GM21717 (cell line): ENCODE results near the gene CAPN10.

Experiments
- ATAC-seq: cut with Tn5 transposase; IDR thresholded peaks from one replicate; pipeline ENCODE4 v1.9.1; 2021; ENCODE audit warnings: mild to moderate bottlenecking, moderate library complexity; ENCODE audit not compliant: unreplicated experiment

The CAPN10 gene

DNA sequence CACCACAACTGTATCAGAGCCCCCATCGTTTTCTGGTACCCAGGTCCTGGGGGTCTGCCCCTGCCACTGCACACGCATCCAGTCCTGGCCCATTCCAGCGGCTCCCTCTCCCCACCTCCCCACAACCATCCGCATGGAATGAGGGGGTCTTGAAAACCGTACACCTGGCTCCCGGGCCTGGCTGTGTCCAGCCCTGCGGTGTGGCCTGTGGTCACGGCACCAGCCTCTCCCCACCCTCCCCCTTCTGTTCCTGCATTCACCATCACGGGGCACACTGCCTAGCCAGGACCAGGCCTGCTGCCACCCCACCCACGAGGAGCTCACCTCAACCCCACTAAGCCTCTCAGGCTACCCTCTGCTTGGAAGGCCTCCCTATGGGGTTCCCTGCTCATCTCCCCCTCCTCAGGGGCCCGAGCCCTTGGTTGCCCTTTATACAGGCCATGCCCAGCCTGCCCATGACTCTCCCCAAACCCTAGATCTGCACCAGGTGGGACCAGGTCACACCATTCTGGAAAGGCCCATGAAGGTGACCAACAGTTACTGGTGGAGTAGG lies 50.1 kb downstream of the CAPN10 start:
- ATAC-seq, result no peak

DNA sequence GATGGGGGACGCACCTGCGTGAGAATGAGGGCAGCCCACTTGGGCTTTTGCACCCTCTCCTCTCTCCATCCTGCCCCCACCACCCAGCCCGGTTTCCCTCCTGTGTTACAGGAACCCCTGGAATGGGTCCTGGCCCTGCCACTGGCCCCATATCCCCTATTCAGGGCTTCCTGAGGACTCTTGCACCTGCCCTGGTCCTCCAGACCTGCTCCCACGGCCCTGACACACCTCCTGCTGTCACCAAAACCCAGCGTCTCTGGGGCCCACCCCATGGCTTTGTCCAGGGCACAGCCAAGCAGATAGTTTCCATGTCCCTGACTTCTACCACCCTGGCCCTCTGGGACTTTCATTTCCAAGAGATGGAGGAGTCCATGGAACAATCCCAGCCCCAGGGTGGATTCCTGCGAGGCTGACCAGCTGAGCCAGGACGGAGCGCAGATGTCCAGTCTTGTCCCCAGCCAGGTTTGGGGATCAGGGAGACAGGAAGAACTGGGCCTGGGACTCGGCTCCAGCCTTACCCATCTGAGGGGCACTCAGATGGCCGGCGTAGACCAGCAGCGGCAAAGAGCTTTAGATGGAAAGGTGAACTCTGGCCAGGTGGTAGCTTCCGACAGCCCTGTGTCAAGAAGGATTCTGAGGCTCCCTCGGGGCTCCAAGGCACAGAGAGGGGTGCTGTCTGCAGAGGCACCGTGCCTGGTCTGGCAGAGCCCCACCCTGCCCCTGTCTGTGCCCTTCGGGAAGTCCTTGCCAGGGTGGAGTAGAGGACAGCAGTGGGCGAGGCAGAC lies 50.8 kb downstream of the CAPN10 start:
- no peak for ATAC-seq

DNA sequence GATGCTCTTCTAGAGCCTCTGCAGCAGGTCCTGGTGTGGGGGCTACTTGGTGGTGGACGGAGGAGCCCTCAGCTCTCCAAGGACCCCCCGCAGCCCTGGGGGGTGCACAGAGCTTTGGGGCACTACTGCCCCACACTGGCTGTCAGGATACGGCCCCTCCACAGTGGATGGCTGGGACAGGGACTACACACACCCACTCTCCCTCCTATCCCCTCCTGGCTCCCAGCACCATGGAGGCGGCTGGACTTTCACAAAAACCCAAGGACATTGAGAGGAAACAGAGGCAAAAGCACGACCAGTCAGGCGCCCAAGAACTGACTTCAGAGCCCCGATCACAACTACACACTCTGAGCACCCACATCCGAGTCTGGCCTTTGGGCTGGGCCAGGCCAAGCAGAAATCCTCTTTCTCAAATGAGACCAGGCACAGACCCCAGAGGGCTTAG lies 51.4 kb downstream of the CAPN10 start:
- no peak for ATAC-seq

DNA sequence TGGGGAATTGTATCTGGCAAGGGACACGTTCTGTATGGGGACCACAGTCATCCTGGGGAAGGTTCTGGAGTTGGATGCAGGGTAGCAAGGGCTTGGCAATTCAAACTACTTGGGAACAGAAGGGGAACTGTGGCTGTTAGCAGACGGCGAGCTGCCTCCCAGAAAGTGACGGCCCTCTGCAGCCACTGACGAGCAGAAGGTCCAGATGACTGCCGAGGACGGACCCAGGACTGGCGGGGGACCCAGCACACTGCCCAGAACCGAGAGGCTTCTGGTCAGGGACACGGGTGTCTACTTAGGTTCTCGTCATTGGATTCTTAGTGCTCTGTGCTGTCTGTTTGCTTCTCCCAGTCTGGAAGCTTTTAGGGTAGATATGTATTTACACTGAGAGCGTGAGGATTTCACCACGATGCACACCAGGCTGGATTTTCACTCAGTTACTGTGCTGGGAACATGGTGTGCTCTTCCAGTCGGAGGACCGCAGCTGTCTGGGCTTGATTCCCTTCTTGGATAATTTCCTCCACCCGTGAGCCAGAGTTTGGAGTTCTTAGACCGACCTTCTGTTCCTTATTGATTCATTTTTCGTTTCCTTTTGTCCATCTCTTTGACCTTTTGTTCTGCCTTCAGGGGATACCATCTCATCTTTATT lies 52.1 kb downstream of the CAPN10 start:
- no peak for ATAC-seq

DNA sequence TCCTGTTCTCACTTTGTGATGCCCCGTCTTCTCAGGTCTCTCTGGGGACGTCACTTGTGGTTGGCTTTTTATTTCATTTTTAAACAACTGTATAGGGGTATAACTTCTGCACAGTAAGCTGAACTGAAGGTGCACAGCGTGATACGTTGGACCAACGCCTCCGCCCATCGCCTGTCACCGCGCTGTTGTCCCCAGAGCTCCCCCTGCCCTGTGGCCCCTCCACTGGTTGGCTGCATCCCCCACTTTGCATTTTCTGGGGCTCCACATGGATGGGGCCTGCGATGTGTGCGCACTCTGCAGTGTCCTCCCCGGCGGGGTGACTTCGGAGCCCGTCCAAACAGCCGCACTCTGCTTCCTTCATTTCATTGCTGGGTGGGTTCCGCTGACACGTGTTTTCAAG lies 53.0 kb downstream of the CAPN10 start:
- ATAC-seq, result no peak

DNA sequence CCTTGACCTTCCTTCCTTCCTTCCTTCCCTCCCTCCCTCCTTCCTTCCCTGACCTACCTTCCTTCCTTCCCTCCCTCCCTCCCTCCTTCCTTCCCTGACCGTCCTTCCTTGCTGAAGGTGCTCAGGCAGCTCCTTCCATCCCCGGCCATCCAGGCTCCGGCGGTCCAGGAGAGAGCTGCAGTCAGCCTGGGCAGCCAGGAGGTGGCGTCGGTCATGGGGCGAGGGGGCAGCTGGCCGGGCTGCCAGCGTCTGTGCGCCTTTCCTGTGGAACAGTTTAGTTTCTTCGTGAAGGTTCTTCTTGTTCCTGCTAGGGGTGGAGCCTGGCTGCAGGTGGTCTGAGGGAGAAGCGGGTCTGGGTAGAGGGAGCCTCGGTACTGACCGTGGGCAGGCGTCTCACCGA lies 54.4 kb downstream of the CAPN10 start:
- no peak for ATAC-seq

DNA sequence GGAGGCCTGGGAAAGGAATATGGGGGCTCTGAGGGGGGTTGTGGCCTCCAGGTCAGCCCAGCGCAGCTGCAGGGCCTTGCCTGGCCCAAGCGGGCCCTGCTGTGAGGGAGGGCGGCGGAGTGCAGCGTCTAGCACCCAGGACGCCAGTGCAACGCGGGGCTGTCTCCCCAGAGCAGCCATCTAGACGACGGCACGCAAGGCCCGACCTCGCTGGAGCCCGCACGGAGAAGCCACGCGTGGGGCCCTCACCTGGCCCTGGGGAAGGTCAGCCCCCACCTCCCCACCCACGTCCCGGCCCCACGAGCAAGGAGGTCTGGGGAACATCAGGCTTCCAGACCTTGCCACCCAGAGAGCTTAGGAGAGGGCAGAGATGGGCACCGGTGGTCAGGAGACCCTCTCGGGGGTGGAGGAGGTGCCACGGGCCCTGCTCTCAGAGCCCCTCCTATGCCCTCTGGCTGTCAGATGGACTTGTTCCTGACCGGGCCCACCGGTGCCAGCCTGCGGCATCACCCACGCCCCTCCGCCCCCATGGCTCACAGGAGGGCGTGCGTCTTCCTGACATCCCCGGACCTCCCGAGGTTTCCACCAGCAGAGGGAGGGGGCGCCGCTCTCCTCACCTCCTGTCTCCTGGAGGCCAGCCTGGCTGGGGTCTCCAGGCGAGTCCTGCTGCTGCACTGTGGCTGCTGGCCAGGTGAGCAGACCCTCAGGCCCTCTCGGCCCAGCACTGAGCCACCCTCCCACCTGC lies 55.7 kb downstream of the CAPN10 start:
- no peak for ATAC-seq

DNA sequence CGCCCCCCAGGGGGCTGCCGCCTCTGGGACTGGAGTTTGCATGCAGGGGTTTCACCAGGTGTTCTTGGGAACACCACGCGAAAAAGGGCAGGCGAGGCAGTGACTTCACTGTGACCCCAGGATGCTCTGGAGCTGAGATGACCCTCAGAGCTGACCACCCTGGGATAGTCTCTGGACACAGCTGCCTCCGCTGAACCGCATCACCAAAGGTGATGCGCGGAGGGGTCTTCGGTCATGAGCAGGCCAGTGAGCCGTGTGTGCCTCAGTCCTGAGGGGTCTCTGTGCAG lies 56.2 kb downstream of the CAPN10 start:
- ATAC-seq, result no peak

DNA sequence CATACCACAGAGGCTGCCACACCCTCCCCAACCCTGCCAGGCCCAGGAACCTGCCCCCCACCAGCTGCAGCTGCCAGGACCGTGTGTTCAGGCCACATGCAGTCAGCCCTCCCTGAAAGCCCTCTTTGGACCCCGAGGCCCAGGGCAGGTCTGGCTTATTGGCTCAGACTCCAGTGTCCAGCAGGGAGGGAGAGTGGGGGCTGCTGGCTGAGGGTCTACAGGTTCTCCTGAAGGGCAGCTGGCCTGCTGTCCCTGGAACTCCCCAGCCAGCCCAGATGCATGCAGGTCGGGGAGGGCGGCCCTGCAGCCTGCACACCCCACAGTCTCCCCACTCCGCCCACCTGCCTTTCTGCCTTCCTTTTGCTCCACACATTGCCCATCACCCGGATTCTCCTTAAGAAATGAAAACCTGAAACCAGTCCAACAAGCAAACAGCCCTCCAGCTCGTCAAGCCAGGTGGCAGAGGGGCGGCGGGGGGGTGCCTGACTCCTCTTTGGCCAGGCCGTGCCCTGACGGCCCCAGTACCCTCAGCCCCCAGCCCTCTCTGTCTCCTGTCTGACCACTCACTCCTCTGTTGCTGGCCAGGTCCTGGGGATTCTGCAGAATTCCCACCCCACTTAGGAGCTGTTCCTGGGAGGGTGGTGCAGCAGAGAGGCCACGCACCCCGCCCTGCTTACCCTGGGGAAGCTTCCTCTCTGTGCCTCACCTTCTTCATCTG lies 56.7 kb downstream of the CAPN10 start:
- ATAC-seq, result no peak

DNA sequence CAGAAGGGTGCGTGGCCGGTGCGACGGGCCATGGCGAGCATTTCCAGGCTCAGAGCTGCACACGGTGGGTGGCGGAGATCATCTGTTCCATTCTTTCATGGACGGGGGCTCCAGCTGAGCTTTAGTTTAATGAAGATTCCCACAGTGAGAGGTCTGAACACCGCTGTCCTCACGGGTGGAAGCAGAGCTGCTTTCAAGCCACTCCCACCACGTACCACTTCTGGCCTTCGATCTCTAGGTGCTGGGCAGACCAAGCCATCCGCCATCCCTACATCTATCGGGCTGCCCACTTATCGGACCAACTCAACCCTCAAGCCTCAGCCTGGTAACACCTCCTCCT lies 57.2 kb downstream of the CAPN10 start:
- ATAC-seq, result no peak

DNA sequence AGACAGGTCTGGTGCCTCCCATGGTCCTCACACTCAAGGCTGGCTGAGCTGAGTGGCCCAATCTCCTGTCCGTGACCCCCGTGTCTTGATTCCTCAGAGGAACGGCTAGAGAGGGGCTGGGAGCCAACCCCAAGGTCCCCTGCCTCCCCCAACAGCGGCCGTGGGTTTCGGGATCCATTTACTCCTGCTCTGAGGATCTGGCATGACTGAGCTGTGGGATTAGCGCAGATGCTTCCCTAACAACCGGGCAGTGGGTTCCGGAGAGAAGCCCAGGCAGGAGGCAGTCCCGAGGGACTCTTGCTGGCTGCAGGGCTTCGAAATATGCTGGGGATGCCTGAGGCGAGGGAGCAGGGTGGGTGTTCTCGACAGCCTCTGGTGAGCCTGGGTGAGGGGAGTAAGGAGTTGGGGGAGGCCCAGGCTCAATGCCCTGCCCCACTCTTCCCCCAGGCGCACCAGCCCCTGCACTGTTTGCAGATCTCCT lies 57.7 kb downstream of the CAPN10 start:
- no peak for ATAC-seq

DNA sequence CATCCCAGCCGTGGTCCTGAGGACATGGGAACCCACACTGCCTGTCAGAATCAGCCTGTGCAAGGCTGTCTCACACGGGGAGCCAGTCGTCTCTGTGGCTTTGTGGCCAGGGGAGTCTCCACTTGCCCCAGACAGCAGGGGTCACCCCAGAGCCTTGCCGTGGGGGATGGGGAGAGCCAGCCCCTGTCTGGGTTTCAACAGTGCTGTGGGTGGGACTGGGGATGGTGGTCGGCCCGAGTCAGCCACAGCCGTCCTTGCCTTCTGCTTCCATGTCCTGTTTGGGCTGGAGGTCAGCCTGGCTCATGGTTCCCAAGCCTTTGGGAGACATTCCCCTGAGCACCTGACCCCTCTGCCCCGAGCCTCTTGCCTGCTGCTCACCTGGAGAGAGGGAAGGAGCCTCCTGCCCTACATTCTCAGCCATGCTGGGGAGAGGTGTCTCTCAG lies 58.3 kb downstream of the CAPN10 start:
- no peak for ATAC-seq

DNA sequence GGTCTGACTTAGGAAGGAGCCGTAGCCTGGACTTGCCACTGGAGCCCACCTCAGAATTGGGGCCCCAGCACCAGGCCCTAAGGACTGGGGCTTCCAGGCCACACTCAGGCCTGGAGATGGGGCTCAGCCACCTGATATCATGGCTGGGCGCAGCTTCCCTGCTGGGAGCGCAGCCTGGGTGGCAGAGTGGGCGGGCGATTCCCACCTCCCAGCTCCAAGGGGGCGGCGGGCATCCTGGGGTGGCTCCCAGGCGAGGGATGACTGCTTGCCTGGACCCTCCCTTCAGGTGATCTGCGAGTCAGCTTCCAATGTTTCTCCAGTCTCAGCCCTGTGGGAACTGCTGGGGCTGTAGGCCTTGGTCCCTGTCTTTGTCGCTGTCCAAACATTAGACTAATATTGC lies 58.8 kb downstream of the CAPN10 start:
- ATAC-seq, result no peak

DNA sequence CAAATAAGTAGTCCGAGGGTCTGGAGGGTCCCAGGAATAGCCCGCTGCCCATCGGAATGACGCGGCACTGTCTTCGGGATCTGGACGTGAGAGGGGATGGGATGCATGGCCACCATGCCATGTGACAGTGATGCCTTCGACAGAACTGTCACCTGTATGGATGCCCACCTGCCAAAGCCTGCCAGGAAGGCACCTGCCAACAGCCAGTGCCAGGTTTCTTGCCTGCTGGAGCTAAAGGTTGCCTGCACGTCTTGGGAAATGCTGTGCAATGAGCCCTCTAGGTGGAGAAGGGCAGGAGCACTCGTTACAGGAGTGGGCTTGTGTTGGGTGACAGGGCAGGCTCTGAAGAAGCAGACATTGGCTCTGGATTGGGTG lies 59.3 kb downstream of the CAPN10 start:
- ATAC-seq, result no peak

DNA sequence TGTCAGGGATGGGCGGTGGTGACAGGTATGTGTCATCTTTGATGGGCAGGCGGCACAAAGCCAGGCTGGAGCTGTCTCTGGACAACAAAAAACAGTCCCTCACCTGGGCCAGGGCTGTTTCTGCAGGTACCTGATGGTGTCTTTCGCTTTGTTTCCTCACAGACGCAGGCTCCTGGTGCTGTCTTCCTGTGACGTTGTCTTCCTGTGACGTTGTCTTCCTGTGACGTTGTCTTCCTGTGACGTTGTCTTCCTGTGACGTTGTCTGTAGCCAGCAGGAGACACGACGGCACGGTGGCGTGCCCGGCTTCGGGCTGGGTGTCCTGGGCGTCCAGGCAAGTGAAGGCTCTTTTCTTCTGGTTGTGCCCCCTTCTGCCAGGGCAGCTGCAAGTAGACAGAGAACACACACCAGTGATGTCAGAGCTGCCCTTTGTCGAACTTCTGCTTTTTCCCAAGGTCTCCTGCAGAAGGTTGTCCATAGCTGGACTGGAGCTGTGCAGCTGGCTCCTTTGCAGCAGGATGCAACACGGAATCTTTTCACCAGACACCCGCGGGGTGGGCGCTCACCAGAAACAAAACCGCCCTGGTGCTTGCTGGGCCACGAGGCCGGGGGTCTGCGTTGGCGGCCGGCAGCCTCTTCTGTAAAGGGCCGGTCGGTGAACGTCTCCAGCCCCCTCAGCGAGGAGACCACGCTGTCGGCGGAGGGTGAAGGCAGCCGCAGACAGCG lies 59.8 kb downstream of the CAPN10 start:
- ATAC-seq, result no peak

DNA sequence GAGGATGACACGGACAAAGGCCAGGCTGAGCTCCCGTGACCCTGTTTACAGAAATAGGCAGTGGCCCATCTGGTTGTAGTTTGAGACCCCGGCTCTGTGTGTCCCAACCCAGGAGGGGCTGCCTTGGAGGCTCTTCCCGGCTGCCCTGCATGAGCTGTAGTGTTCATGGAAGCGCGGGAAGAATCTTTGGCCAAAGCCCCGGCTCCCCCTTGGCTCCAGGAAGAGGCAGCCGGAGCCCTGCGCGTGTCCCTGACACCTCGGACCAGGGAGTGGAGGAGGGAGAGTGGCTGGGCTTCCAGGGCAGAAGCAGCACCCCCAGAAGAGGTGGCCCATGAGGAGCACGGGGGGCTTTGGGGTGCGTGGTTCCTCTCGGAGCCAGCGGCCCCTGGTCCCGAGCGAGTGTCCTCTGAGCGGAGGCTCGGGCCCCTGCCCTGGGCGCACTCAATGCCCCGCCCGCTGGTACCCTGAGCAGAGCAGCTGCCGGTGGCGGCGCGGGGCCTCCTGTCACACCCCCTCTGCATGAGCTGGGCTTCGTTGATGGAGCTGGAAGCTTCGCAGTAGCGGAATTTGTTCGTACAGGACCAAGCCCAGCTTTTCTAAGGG lies 60.5 kb downstream of the CAPN10 start:
- ATAC-seq, result no peak

DNA sequence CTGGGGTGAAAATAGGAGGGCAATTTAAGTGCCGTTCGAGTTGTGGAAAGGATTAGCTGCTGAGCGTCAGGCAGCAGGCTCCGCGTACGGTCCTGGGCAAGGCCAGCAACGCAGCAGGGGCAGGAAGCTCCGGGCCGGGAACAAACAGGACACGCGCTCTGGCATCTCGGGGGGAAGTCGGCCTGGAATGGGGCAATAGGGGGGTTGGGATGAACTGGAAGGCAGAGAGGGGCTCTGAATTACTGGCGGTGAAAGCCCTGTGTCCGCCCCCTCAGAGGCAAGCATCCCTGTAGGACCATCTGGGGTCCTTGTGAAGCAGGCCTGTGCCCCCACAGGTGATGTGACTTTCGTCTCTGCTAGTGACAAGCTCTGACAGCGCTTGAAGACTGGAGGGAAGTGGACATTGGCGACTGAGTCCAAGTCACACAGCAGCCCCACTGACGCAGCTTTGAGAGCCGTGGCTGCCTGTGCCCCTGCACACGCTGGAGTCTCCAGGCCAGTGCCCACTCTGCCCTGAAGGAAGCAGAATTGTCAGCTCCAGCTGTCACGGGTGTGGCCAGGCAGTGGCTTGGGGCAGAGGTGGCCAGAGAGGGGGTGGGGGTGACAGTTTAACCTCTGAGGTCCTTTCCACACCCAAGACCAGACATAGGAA lies 61.1 kb downstream of the CAPN10 start:
- ATAC-seq, result no peak

DNA sequence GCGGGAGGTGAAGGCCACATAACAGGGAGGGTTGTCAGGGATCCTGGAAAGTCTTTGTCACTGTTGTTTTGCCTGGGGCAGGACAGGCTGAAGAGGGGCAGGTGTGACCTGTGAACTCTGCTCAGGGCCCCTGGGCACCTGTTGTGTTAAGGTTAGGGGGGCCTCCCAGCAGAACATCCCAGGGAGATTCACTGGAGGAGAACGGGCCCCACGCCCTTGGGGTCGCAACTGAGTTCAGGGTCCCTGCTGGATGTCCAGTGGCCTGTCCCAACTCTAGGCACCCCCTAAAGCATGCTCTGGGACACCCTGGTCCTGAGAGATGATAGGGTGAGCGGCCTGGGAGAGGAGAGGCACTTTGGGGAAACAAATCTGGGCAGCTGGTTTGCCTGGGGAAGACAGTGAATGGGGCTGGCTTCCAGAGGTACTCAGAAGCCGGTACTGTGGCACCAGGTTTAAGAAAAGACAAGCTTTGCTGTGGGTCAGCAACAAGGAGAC lies 61.7 kb downstream of the CAPN10 start:
- no peak for ATAC-seq
